GM19351 (cell line): ENCODE measurements around the gene SCN8A.
"Not testable (repeated sequence)": the region's sequence is repeated elsewhere in the genome, so short reads cannot be mapped to it uniquely, and the experiment has no call there.

ENCODE experiments used
- ATAC-seq: cut with Tn5 transposase; IDR thresholded peaks from one replicate; pipeline ENCODE4 v1.9.1; 2021; ENCODE audit warnings: mild to moderate bottlenecking, moderate library complexity; ENCODE audit not compliant: unreplicated experiment

The SCN8A gene

DNA sequence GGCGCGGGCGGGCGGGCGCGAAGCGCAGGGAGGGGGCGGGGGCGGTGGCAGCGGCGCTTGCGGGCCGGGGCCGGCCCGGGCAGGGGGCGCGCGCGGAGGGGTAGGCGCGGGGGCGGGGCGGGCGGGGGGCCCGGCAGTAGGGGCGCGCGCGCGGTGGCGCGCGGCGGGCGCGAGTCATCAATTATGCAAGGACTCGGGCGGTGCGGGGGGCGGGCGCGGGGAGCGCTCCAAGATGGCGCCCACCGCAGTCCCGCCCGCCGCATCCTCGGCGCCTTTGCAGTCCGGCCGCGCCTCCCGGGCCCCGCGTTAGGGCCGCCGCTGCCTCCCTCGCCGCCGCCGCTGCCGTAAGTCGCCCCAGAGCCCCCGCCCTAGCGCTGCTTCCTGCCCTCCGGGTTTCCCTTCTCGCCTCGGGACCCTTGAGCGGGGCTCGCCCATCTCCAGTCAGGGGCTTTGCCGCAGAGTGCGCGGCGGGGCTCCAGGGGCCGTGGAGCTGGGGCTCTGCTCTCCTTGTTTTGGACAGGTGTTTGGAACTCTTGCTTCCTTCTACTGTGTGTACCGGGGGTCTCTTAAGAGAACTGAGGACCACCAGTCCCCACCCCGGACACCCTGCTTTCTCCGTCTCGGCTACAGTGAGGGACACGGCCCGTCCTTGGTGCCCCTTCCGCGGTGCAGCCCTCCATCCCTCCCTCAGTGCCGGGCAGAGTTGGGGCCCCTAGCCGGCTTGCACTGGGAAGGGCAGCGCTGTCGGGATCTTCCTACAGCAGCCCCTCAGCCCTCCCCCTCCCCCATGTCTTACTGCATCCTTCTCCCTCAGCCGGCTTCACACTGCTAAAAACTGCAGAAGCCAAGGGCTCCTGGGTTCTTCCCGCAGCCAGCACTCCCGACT, at the start of gene SCN8A:
Gene SCN8A, plus strand, starts transcription at position 218 of the 886 bp plus-strand sequence. CDS start 71,585 bp downstream, outside the sequence.
- peak; percentile 35 for ATAC-seq

DNA sequence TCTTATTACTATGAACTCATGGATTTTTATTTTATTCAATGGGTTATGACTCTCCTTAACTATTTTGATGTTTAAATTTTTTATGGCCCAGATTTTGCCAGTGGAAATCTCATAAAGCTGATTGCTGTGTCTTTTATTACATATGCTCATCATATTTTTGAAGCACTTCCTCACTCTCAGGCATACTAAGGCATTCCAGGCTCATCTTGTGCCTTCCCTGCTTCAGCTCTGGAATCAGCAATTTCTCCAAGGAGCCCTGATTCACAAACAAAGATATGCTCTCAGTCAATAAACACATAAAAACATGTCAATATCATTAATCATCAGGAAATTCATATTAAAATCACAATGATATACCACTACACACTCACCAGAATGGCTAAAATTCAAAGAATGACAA, 44.9 kb upstream of the SCN8A start:
- no peak for ATAC-seq

DNA sequence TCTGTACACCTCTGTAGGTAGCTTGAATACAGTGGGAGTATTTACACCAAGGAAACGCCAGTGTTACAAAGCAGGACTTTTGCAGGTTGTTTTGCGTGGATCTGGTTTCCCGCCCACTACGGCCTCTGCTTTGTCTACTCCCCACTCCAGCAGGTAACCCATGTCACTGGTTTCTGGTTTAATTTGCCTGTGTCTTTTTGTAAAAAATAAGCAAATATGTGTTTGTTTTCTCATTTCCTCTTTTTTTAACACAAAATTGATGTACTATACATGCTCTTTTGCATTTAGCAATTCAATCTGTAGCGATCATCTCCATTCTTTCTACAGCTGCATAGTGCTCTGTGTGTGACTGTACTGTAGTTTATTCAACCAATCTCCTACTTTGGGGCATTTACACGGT, 43.4 kb upstream of the SCN8A start:
- no peak for ATAC-seq

DNA sequence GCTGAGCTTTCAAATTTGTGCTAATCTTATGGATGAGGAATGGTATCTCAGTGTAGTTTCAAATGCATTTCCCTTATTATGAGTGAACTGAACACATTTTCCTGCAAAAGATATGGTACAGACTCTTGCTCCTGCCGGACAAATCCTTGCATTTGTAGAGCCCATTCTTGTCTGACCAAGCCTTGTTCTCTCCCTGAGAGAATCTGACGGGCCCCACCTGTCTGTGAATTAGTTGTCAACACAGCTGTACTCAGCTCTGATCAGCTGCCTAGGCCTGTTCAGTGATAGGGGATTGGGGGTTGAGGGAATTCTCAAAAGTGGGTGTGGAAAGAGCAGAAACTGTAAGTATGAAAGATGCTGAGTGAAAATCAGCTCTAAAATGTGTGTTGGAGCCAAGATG, 42.8 kb upstream of the SCN8A start:
- ATAC-seq: no peak

DNA sequence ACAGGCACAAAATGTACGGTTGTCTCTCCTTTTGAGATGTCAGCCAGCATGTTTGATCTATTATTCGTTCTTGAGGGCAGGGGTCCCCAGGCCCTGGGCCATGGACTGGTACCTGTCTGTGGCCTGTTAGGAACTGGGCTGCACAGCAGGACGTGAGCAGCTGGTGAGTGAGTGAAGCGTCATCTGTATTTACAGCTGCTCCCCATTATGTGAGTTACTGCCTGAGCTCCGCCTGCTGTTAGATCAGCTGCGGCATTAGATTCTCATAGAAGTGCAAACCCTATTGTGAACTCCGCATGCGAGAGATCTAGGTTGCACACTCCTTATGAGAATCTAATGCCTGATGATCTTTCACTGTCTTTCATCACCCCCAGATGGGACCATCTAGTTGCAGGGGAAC, 41.4 kb upstream of the SCN8A start:
- ATAC-seq: no peak

DNA sequence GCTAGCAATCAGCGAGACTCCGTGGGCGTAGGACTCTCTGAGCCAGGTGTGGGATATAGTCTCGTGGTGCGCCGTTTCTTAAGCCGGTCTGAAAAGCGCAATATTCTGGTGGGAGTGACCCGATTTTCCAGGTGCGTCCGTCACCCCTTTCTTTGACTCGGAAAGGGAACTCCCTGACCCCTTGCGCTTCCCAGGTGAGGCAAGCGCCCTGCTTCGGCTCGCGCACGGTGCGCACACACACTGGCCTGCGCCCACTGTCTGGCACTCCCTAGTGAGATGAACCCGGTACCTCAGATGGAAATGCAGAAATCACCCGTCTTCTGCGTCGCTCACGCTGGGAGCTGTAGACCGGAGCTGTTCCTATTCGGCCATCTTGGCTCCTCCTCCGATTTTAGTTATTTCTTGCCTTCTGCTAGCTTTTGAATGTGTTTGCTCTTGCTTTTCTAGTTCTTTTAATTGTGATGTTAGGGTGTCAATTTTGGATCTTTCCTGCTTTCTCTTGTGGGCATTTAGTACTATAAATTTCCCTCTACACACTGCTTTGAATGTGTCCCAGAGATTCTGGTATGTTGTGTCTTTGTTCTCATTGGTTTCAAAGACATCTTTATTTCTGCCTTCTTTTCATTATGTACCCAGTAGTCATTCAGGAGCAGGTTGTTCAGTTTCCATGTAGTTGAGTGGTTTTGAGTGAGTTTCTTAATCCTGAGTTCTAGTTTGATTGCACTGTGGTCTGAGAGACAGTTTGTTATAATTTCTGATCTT, 22.6 kb upstream of the SCN8A start:
- not testable (repeated sequence) for ATAC-seq

DNA sequence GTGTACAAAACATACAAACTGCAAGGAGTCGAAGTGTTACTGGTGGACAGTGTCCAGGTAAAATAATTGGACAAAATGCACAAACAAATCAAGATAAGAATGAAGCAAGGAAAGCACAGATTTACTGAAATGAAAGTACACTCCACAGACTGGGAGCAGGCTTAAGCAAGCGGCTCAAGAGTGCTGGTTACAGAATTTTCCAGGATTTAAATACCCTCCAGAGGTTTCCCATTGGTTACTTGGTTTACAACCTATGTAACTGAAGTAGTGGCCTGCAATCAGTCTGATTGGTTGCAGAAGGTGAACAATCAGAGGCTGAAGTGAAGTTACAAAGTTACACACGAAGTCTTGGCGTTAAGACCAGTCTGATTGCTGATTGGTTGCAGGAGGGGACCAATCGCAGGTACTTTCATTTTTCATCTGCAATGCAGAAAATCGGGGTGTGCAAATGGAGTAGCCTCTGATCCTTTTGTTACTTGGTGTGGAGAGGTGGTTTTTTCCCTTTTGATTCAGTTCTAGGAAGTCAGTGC, 11.6 kb upstream of the SCN8A start:
- ATAC-seq: no peak

DNA sequence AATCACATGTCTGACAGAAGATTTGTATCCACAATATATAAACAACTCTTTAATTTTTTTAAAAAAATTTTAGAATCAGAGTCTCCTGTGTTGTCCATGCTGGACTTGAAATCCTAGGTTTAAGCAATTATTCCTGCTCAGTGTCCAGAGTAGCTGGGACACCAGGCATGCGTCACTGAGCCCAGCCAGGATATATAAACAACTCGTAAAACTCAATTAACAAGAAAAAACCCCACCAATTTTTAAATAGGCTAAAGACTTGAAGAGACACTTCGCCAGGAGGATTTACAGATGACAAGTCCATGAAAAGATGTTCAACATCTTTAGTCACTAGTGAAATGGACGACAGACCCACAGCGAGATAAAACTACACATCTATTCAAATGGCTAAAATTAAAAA, 2.0 kb upstream of the SCN8A start:
- ATAC-seq: no peak

DNA sequence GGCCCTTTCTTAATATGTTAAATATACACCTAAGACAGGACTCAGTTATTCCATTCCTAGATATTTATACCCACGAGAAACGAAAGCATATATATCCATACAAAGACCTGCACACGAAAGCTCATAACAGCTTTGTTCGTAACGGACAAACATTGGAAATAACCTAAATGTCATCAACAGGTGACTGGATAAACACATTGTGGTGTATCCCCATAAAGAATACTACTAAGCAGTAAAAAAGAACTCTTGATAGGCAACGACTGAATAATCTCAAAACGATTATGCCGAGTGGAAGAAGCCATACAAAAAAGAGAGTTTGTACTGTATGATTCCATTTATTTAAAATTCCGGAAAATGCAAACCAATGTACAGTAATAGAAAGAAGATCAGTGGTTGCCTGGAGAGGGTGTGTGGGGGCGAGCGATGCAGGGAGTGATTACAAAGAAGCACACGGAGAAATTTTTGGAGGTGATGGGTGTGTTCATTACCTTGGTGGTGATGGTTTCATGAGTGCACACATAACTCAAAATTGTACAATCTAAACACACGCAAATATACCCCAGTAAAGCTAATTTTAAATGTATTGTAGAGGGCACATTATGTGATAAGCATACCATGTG, 1.4 kb upstream of the SCN8A start:
- no peak for ATAC-seq

DNA sequence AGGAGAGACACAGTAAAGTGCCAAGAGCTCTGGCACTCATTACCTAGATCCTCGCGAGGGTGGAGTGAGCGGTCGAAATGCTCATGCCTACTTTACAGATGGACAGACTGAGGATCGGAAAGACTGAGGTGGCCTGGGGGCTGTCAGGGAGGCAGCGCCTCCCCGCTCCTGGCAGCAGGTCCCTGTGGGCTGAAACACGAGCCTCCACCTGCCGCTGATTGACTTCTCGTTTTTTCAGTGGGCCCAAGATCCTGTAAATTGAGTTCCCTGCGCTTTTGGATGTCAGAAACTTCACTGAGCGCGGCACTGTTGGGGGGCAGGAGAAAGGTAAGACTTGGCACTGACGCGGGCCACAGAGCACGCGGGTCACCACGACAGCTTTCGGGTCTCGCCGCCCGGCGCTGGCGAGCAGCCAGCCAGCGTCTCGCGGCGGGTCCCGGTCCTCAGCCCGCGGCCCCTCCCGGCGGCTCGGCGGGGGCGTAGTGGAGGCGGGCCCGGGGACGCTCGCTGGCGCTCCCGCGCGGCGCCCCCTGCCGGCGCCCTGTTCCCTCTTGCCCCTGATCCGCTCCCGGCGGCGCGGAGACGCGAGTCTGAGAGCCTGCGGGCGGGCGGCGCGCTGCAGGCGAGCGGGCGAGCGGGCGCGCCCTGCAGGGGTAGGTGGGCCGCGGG, 552 bp upstream of the SCN8A start:
- peak; percentile 79 for ATAC-seq

DNA sequence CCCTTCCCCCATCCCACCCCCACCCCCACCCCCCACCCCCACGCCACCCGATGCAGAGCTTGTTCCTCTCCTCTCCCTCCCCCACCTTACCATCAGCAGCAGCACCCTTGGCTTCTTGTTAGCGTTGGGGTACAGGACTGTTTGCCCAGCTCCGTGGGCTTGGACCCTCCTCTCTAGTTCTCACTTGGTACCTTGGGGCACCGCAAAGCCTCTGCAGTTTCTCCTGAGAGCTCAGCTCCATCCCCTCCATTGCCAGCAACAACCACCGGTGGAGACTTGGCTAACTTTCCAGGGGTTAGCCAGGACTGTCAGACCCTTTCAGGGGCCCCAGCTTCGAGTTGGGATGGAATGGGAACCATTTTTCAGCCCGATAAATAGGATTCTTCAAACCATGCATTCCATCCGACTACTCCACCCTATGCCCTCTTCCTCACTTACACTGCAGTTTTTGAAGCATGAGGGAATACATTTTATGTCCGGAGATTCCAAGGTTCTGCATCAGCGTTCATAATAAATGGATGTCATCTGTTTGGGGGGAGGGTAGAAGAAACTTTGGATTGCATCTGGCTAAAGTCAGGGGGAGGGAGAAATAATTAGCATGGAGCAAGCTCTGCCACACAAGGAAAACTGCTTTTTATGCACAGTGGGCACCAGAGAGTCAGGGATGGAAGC, 1.1 kb downstream of the SCN8A start:
- no peak for ATAC-seq

DNA sequence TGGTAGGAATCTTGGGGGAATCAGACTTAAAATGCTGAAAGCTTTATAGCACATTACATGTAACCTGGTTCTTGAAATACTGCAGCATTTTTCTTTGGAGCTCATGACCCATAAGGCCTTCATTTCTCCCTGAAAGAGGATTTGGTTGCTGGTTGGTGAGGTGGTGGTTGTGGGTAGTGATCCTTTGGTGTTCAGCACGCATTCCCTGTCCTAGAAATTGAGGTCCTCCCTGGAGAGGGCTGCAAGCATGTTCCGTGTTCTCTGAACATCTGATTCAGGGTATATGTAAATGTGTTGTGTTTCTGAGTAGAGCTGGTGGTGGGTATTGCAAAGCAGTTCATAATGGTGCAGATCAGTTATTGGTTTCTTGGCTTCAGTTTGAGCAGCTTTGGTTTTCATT, 2.0 kb downstream of the SCN8A start:
- ATAC-seq: no peak

DNA sequence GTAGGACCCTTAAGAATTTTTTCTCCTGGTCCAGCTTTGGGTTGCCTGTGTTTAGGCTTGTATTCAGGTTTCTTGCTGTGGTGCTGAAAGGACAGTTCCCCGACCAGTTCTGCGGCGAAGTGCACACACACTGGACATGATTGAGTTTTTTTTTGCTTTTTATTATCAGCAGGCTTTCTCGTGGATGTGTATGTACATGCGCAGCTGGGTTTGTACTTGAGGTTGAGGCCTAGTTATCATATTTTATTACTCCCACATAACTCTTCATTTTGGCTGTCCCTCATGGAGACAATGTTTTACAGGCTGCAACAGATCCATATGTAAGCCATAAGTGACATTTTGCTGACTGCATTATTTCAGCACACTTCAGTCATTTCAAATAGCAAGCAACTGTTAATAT, 2.5 kb downstream of the SCN8A start:
- no peak for ATAC-seq

DNA sequence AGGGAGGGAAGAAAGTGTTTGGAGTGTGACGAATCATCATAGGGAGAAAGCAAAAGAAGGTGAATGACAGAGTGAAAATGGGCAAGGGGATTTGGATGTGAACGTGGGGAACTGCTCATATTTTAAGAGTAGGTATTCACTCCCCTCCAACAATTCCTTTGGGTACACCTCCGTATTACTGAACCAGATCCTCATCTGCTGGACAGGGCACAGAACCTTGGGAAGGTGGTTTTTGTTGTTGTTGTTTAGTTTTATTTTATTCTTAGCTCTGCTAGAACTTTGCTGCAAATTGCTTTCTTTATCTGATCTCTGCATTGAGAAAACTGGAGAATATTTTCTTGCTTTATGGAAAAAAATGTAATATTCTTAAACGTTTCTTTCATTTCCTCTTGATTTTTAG, 7.1 kb downstream of the SCN8A start:
- no peak for ATAC-seq

DNA sequence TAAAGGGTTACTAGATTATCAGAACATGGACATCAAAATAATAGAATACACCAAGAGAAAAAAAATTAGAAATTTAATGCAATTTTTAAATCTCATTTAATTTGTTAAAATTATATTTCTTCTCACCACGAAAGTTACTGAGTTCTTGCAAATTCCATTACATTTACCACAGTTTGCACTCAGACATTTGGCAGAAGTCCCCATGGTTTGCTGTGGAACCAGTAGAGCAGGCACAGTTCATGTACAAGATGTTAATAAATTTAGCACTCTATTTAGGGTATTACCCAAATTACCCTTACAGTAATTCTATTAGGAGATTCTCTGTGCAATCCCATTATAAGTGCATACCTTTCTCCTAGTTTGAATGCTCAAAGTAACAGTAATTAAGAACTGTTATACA, 9.7 kb downstream of the SCN8A start:
- ATAC-seq: no peak

DNA sequence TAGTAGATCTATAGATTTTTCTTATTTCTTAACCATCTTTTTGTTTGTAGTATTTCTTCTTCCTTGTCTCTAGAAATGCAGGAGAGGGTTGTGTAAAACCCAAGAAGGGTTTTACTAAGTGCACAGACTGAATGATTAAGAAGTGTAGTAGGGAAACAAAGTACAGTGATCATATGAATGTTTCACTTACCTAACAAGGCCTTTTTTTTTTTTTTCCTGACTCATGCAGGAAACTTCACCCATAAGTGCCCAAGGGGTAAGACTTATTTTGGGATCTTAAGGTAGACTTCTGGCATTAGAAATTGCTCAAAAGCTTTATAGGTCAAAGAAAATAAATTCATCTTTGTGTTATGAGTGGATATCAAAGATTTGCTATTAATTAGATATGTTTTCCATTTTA, 10.2 kb downstream of the SCN8A start:
- no peak for ATAC-seq

DNA sequence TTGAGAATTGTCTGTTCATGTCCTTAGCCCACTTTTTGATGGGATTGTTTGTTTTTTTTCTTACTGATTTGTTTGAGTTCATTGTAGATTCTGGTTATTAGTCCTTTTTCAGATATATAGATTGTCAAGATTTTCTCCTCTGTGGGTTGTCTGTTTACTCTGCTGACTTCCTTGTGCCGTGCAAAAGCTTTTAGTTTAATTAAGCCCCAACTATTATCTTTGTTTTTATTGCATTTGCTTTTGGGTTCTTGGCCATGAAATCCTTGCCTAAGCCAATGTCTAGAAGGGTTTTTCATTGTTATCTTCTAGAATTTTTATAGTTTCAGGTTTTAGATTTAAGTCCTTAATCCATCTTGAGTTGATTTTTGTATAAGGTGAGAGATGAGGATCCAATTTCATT, 14.9 kb downstream of the SCN8A start:
- ATAC-seq: not testable (repeated sequence)

DNA sequence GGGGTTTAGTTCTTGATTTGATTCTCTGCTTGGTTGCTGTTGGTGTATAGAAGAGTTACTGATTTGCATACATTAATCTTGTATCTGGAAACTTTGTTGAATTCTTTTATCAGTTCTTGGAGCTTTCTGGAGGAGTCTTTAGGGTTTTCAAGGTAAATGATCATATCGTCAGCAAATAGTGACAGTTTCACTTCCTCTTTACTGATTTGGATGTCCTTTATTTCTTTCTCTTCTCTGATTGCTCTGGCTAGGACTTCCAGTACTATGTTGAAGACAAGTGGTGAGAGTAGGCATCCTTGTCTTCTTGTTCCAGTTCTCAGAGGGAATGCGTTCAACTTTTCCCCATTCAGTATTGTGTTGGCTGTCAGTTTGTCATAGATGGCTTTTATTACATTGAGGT, 16.2 kb downstream of the SCN8A start:
- not testable (repeated sequence) for ATAC-seq

DNA sequence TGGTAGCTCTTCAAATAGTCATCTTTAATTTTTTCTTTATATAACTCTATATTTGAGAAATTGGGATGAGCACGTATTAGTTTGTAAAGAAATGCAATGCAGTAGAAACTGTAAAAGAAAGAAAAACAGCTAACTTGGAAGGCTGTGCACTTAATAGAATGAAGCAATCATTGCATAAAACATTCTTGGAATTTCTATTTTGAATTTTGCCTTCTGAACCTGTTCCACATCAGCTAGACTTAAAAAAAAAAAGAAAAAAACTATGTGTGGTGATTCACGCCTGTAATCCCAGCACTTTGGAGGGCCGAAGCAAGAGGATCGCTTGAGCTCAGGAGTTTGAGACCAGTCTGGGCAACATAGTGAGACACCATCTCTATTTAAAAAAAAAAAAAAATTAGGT, 29.4 kb downstream of the SCN8A start:
- no peak for ATAC-seq

DNA sequence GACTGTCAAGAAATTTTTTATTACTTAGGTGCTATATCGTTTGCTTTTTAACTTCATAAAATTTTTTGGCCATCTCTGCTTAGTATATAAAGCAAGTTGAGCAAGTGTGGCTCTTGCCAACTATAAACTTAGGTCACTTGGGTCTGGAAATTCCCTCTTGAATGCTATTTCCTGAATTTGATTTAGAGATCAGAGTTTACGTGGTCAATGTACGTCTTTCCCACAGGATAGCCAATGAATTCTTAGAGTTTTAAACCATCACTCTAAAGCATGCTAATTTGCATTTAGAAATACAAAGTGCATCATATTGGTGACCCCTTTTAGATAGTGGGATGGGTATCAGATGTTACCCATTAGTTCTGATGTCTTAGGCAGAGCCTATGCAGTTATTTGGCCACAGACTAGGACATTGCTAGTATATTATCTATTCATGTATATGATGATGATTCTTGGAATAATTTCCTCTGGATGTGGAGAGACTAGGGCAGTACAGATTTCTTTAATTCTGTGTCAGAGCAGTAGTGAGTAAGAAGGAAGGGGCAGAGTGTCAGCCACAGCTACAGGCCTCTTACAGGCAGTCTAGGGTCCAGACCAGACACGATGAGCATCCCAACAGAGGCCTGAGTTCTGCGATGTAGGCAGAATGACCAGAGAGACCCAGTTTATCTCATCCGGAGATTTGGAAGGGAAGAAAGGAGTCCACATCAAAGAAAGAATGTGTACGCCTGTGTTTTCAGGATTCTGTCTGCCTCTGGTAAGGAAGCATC, 30.3 kb downstream of the SCN8A start:
- no peak for ATAC-seq
